Measurements from ENCODE around the gene FBXO27.

FBXO27 gene

GRCh38 chr19:39046037-39046821 is 13.9 kb upstream of the FBXO27 start:
- Histone ChIP-seq H3K79me2 (no peaks in the 10 kb centered on the region), H3K27me3 (ENCODE audit: control insufficient read depth, insufficient read depth, low read length) (no peaks in the 10 kb centered on the region), H3K9me3 (ENCODE audit: control insufficient read depth, low read length) (no peaks in the 10 kb centered on the region), H3K4me3 (ENCODE audit: low read depth, low read length) (no peak overlapping the region), H3K36me3 (ENCODE audit: control insufficient read depth, insufficient read depth, low read length) (no peaks in the 10 kb centered on the region), H2AFZ (peak overlapping the region; percentile 92), H3K4me2 (ENCODE audit: low read length) (peak overlapping the region; percentile 34), H3K9ac (no peak overlapping the region), H3K27ac (peak overlapping the region; percentile 94), H3K4me1 (peaks cover 12% of the 10 kb centered on the region)
- no peak for TF ChIP-seq CTCF (IDR thresholded peaks at IDR 0.05)

- H2AFZ ChIP-seq, result peak overlapping the region; percentile 92
- peaks cover 12% of the 10 kb centered on the region for H3K4me1 ChIP-seq
- H3K27me3 ChIP-seq (ENCODE audit: control insufficient read depth, insufficient read depth, low read length), result no peaks in the 10 kb centered on the region
- H3K27ac ChIP-seq, result peak overlapping the region; percentile 94
- H3K9me3 ChIP-seq (ENCODE audit: control insufficient read depth, low read length), result no peaks in the 10 kb centered on the region
- no peaks in the 10 kb centered on the region for H3K36me3 ChIP-seq (ENCODE audit: control insufficient read depth, insufficient read depth, low read length)
- H3K4me2 ChIP-seq (ENCODE audit: low read length), result peak overlapping the region; percentile 34
- no peaks in the 10 kb centered on the region for H3K79me2 ChIP-seq
- no peak overlapping the region for H3K9ac ChIP-seq
- TF ChIP-seq CTCF (IDR thresholded peaks at IDR 0.05), result no peak
- peak overlapping the region; percentile 39 for H3K4me3 ChIP-seq (ENCODE audit: low read depth, low read length)
Measured at GRCh38 chr19:39045506-39045905, 13.2 kb upstream of the FBXO27 start.

- Histone ChIP-seq H3K9ac (no peak overlapping the region), H3K27me3 (ENCODE audit: control insufficient read depth, insufficient read depth, low read length) (no peaks in the 10 kb centered on the region), H3K9me3 (ENCODE audit: control insufficient read depth, low read length) (no peaks in the 10 kb centered on the region), H3K4me1 (no peaks in the 10 kb centered on the region), H3K4me2 (ENCODE audit: low read length) (no peak overlapping the region), H3K27ac (no peak overlapping the region), H3K79me2 (no peaks in the 10 kb centered on the region), H3K4me3 (ENCODE audit: low read depth, low read length) (no peak overlapping the region), H3K36me3 (ENCODE audit: control insufficient read depth, insufficient read depth, low read length) (no peaks in the 10 kb centered on the region), H2AFZ (peak overlapping the region; percentile 59)
- TF ChIP-seq CTCF (IDR thresholded peaks at IDR 0.05), result peak; percentile 33
Measured at GRCh38 chr19:39038098-39038497, 5.7 kb upstream of the FBXO27 start.

GRCh38 chr19:39037194-39037593 is 4.8 kb upstream of the FBXO27 start:
- no peak overlapping the region for H2AFZ ChIP-seq
- no peaks in the 10 kb centered on the region for H3K4me1 ChIP-seq
- no peak overlapping the region for H3K27ac ChIP-seq
- H3K9ac ChIP-seq, result no peak overlapping the region
- H3K27me3 ChIP-seq (ENCODE audit: control insufficient read depth, insufficient read depth, low read length), result no peaks in the 10 kb centered on the region
- H3K9me3 ChIP-seq (ENCODE audit: control insufficient read depth, low read length), result no peaks in the 10 kb centered on the region
- no peaks in the 10 kb centered on the region for H3K79me2 ChIP-seq
- no peak overlapping the region for H3K4me3 ChIP-seq (ENCODE audit: low read depth, low read length)
- no peaks in the 10 kb centered on the region for H3K36me3 ChIP-seq (ENCODE audit: control insufficient read depth, insufficient read depth, low read length)
- H3K4me2 ChIP-seq (ENCODE audit: low read length), result no peak overlapping the region
- no peak for TF ChIP-seq CTCF (IDR thresholded peaks at IDR 0.05)

- no peak overlapping the region for H3K4me3 ChIP-seq (ENCODE audit: low read depth, low read length)
- H3K9ac ChIP-seq, result no peak overlapping the region
- no peaks in the 10 kb centered on the region for H3K4me1 ChIP-seq
- no peaks in the 10 kb centered on the region for H3K9me3 ChIP-seq (ENCODE audit: control insufficient read depth, low read length)
- no peaks in the 10 kb centered on the region for H3K79me2 ChIP-seq
- H3K36me3 ChIP-seq (ENCODE audit: control insufficient read depth, insufficient read depth, low read length), result no peaks in the 10 kb centered on the region
- no peaks in the 10 kb centered on the region for H3K27me3 ChIP-seq (ENCODE audit: control insufficient read depth, insufficient read depth, low read length)
- no peak overlapping the region for H3K27ac ChIP-seq
- TF ChIP-seq CTCF (IDR thresholded peaks at IDR 0.05), result no peak
- no peak overlapping the region for H3K4me2 ChIP-seq (ENCODE audit: low read length)
- no peak overlapping the region for H2AFZ ChIP-seq
Measured at GRCh38 chr19:39036581-39036980, 4.2 kb upstream of the FBXO27 start.

Data from parathyroid adenoma (tissue), 2 donors.